ENCODE data around the gene NKTR.

Gene NKTR

GRCh38 chr3:42662813-42663535 is 62.5 kb downstream of the NKTR start:
- no peak for DNase-seq

- no peak for DNase-seq
Measured at GRCh38 chr3:42663581-42664437, 63.3 kb downstream of the NKTR start.

- no peak for DNase-seq
Measured at GRCh38 chr3:42664438-42664803, 63.9 kb downstream of the NKTR start.

GRCh38 chr3:42665050-42665878 is 64.8 kb downstream of the NKTR start:
- DNase-seq: no peak

- no peak for DNase-seq
Measured at GRCh38 chr3:42666022-42666421, 65.5 kb downstream of the NKTR start.

- DNase-seq: no peak
Measured at GRCh38 chr3:42666577-42666998, 66.1 kb downstream of the NKTR start.

GRCh38 chr3:42667096-42667522 is 66.6 kb downstream of the NKTR start:
- no peak for DNase-seq

GRCh38 chr3:42667523-42668412 is 67.3 kb downstream of the NKTR start:
- DNase-seq: no peak

- no peak for DNase-seq
Measured at GRCh38 chr3:42668413-42668760, 67.9 kb downstream of the NKTR start.

- DNase-seq: no peak
Measured at GRCh38 chr3:42668793-42669217, 68.3 kb downstream of the NKTR start.

- DNase-seq: no peak
Measured at GRCh38 chr3:42670051-42670576, 69.6 kb downstream of the NKTR start.

GRCh38 chr3:42670670-42671069 is 70.2 kb downstream of the NKTR start:
- no peak for DNase-seq

GRCh38 chr3:42672515-42672914 is 72.0 kb downstream of the NKTR start:
- DNase-seq: no peak

GRCh38 chr3:42673082-42673481 is 72.6 kb downstream of the NKTR start:
- DNase-seq: no peak

- DNase-seq: no peak
Measured at GRCh38 chr3:42674146-42674545, 73.7 kb downstream of the NKTR start.

- DNase-seq: no peak
Measured at GRCh38 chr3:42675909-42676308, 75.4 kb downstream of the NKTR start.

GRCh38 chr3:42678447-42678846 is 78.0 kb downstream of the NKTR start:
- no peak for DNase-seq

- no peak for DNase-seq
Measured at GRCh38 chr3:42680271-42680670, 79.8 kb downstream of the NKTR start.

- DNase-seq: no peak
Measured at GRCh38 chr3:42680806-42681205, 80.3 kb downstream of the NKTR start.

- DNase-seq: no peak
Measured at GRCh38 chr3:42681361-42682038, 81.0 kb downstream of the NKTR start.

- no peak for DNase-seq
Measured at GRCh38 chr3:42682301-42683070, 82.0 kb downstream of the NKTR start.
